ENCODE results near the gene EFNA5.

EFNA5 gene

GRCh38 chr5:107563959-107564544 lies 106.7 kb downstream of the EFNA5 start:
- H3K4me3 ChIP-seq (ENCODE audit: low read length), result no peak overlapping the region
- no peak for DNase-seq (ENCODE audit: low read depth, low spot score)

- DNase-seq (ENCODE audit: low read depth, low spot score), result no peak
- no peak overlapping the region for H3K4me3 ChIP-seq (ENCODE audit: low read length)
Measured at GRCh38 chr5:107560377-107560776, 110.4 kb downstream of the EFNA5 start.

- no peak for DNase-seq (ENCODE audit: low read depth, low spot score)
- no peak overlapping the region for H3K4me3 ChIP-seq (ENCODE audit: low read length)
Measured at GRCh38 chr5:107558823-107559375, 111.8 kb downstream of the EFNA5 start.

- DNase-seq (ENCODE audit: low read depth, low spot score), result no peak
- H3K4me3 ChIP-seq (ENCODE audit: low read length), result no peak overlapping the region
Measured at GRCh38 chr5:107557051-107557658, 113.6 kb downstream of the EFNA5 start.

GRCh38 chr5:107556575-107556974 lies 114.2 kb downstream of the EFNA5 start:
- H3K4me3 ChIP-seq (ENCODE audit: low read length), result no peak overlapping the region
- no peak for DNase-seq (ENCODE audit: low read depth, low spot score)

GRCh38 chr5:107555425-107556090 lies 115.2 kb downstream of the EFNA5 start:
- H3K4me3 ChIP-seq (ENCODE audit: low read length), result no peak overlapping the region
- no peak for DNase-seq (ENCODE audit: low read depth, low spot score)

- DNase-seq (ENCODE audit: low read depth, low spot score), result no peak
- H3K4me3 ChIP-seq (ENCODE audit: low read length), result no peak overlapping the region
Measured at GRCh38 chr5:107554776-107555424, 115.8 kb downstream of the EFNA5 start.

GRCh38 chr5:107553117-107553555 lies 117.6 kb downstream of the EFNA5 start:
- no peak for DNase-seq (ENCODE audit: low read depth, low spot score)
- H3K4me3 ChIP-seq (ENCODE audit: low read length), result no peak overlapping the region

GRCh38 chr5:107551088-107551487 lies 119.6 kb downstream of the EFNA5 start:
- no peak for DNase-seq (ENCODE audit: low read depth, low spot score)
- H3K4me3 ChIP-seq (ENCODE audit: low read length), result no peak overlapping the region

- no peak for DNase-seq (ENCODE audit: low read depth, low spot score)
- H3K4me3 ChIP-seq (ENCODE audit: low read length), result no peak overlapping the region
Measured at GRCh38 chr5:107549567-107549966, 121.2 kb downstream of the EFNA5 start.

GRCh38 chr5:107548477-107548876 lies 122.3 kb downstream of the EFNA5 start:
- DNase-seq (ENCODE audit: low read depth, low spot score), result no peak
- no peak overlapping the region for H3K4me3 ChIP-seq (ENCODE audit: low read length)

- no peak overlapping the region for H3K4me3 ChIP-seq (ENCODE audit: low read length)
- no peak for DNase-seq (ENCODE audit: low read depth, low spot score)
Measured at GRCh38 chr5:107546719-107547118, 124.0 kb downstream of the EFNA5 start.

GRCh38 chr5:107545486-107545885 lies 125.3 kb downstream of the EFNA5 start:
- no peak for DNase-seq (ENCODE audit: low read depth, low spot score)
- H3K4me3 ChIP-seq (ENCODE audit: low read length), result no peak overlapping the region

- no peak for DNase-seq (ENCODE audit: low read depth, low spot score)
- H3K4me3 ChIP-seq (ENCODE audit: low read length), result no peak overlapping the region
Measured at GRCh38 chr5:107544967-107545366, 125.8 kb downstream of the EFNA5 start.

GRCh38 chr5:107544476-107544875 lies 126.3 kb downstream of the EFNA5 start:
- DNase-seq (ENCODE audit: low read depth, low spot score), result no peak
- H3K4me3 ChIP-seq (ENCODE audit: low read length), result no peak overlapping the region

GRCh38 chr5:107543868-107544267 lies 126.9 kb downstream of the EFNA5 start:
- no peak overlapping the region for H3K4me3 ChIP-seq (ENCODE audit: low read length)
- no peak for DNase-seq (ENCODE audit: low read depth, low spot score)

GRCh38 chr5:107542831-107543231 lies 127.9 kb downstream of the EFNA5 start:
- no peak for DNase-seq (ENCODE audit: low read depth, low spot score)
- H3K4me3 ChIP-seq (ENCODE audit: low read length), result no peak overlapping the region

GRCh38 chr5:107542428-107542827 lies 128.3 kb downstream of the EFNA5 start:
- no peak for DNase-seq (ENCODE audit: low read depth, low spot score)
- no peak overlapping the region for H3K4me3 ChIP-seq (ENCODE audit: low read length)

GRCh38 chr5:107541400-107541799 lies 129.3 kb downstream of the EFNA5 start:
- no peak overlapping the region for H3K4me3 ChIP-seq (ENCODE audit: low read length)
- no peak for DNase-seq (ENCODE audit: low read depth, low spot score)

All from Jurkat, Clone E6-1 (cell line).